AG09309 (cell line): ENCODE measurements around the gene GOLGA3.
A peak's percentile ranks its signal among the peaks of the same experiment; 100 is the strongest.
"Not testable (repeated sequence)": the region's sequence is repeated elsewhere in the genome, so short reads cannot be mapped to it uniquely, and the experiment has no call there.

Experiments
- DNase-seq: peaks from one replicate; pipeline ENCODE4 v3.0.0-alpha.2; 2010; ENCODE audit warnings: low read depth
- H3K4me3 ChIP-seq: 2 replicates; pipeline ENCODE4 v1.5.1; 2011; ENCODE audit warnings: mild to moderate bottlenecking, low read depth, low read length, moderate library complexity; ENCODE audit not compliant: control insufficient read depth
- CTCF ChIP-seq: IDR thresholded peaks from 2 replicates; pipeline ENCODE4 v1.5.1; 2011; ENCODE audit warnings: mild to moderate bottlenecking, low read depth, low read length, inconsistent platforms; ENCODE audit not compliant: insufficient read depth, control insufficient read depth; ENCODE audit errors: missing control alignments

Gene GOLGA3

GRCh38 chr12:132765361-132765760, 63.3 kb downstream of the GOLGA3 start:
- DNase-seq, result no peak
- no peak overlapping the region for H3K4me3 ChIP-seq
- TF ChIP-seq CTCF, result no peak

DNA sequence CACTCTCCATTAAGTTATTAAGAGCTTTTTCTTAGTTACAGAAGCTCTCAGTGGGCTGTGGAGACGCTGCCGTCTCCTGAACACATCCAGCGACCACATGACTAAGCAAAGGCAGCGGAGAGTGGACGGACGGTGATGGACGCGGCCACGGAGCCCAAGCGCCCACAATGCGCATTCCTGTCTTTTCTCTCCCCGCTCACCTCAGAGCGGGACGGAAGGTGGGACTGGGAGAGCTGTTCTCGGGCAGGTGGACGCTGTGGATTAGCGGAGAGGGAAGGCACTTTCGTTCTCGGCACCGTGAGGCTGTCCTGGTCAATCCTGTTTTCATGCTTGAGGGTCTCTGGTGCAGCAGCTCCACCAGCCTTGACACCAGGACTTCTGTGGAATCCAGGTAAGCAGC, 64.4 kb downstream of the GOLGA3 start:
- no peak overlapping the region for H3K4me3 ChIP-seq
- no peak for DNase-seq
- no peak for TF ChIP-seq CTCF

DNA sequence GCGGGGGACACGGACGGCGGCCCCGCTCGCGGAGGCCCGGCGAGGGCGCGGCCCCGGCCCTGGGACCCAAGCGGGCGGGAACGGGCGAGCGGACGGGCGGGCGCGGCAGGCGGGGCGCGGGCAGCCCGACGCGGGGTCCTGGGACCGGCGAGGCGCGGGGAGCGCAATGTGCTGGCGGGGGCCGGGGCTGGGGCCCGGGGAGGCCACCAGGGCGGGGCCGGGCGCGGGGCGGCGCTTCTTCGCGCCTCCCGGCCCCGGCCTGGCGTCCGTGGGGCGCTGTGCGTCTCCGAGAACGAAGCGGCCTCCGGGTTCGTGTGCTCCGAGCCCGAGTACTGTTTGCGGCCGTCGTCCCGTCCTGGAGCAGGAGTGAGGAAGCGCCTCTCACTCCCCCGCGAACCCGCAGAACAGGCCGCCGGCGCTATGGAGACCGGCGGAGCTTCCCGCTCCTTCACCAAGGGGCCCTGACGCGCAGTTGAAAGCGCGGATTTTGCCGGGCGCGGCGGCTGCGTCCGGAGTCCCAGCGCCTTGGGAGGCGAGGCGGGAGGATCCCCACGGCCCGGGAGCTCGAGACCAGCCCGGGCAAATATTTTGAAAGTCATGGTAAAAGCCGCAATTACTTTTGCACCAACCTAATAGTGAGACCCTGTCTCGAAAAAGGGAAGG, 66.6 kb downstream of the GOLGA3 start:
- peak; percentile 45 for DNase-seq
- TF ChIP-seq CTCF, result no peak
- H3K4me3 ChIP-seq, result peak overlapping the region; percentile 73

DNA sequence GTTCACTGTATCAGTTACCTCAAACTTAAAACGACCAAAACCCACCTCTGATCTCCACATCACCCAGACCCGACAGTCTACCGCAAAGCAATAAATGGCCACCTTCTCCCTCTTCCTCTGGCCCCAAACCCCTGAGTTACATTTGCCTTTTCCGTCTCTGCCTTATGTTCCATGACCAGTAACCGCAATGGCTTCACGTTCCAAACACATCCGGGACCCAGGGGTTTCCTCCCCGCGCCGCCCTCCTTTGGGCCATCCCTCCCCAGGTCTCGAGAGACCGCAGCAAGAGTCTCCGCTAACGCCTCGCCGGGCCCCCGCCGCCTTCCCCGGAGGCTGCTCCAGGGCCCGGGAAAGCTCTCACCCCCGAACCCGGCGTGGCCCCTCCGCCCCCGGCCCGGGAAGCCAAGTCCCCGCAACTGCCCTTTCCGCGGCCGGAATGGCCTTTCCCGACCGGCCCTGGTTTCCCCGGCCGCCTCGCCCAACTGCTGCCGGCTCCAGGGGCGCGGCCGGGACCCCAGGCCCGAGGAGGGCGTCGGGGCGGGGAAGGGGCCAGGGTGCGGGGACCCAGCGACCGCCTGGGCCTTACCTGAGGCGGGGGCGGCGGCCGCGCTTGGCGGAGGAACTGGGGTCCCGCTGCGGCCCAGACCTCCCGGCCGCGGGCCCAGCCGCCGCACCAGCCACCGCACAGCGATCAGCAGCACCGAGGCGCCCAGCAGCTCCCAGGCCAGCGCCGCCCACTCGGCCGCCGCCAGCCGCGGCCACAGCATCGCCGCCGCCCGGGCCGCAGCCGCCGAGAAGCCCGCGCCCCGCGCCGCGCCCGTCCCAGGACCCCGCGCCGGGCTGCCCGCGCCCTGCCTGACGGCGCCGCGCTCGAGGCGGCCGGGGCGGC, 67.4 kb downstream of the GOLGA3 start, which contains the start of gene ANKLE2:
TSS of gene ANKLE2 (minus strand) at position 801 of the 889 bp plus-strand sequence. CDS start at position 767, 34 bp downstream.
- peak; percentile 23 for DNase-seq
- H3K4me3 ChIP-seq, result peak within 1 kb of the TSS; percentile 73
- TF ChIP-seq CTCF, result no peak

- TF ChIP-seq CTCF, result no peak
- no peak overlapping the region for H3K4me3 ChIP-seq
- no peak for DNase-seq
These were observed 69.3 kb downstream of the GOLGA3 start for GRCh38 chr12:132759359-132759758.

- H3K4me3 ChIP-seq, DNase-seq: not testable (repeated sequence)
These were observed 69.8 kb downstream of the GOLGA3 start for GRCh38 chr12:132758825-132759224.

DNA sequence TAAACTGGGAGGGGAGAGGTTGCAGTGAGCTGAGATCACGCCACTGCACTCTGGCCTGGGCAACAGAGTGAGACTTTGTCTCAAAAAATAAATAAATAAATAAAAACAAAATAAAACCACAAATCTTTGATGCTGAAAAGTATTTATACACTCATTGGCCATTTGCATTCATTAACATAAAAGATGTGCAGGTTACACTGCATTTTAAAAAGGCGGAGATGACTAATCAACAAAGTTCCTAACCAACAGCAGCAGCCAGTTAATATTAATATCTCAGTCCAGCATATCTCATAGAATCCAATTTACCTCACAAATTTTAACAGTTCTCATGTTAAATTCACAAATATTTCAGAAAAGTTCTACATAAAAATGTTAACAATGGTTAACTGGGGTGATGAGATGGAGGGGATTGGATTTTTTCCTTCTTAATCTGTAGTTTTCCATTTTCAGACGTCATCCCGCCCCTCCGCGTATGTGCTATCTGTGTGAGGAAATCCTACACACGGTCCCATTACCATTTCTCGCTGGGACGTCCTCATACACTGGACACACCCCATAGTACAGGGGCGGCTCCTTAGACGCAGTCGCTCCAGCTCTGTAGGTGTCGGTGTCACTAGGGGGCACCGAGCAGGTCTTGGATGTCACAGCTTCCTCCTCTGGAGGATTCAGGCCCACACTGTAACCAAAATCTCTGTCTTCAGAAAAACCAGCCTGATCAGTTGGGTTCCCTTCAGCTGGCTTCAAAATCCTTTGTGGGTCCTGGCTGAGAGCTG, 74.3 kb downstream of the GOLGA3 start:
- TF ChIP-seq CTCF, result no peak
- H3K4me3 ChIP-seq, result no peak overlapping the region
- no peak for DNase-seq

GRCh38 chr12:132753670-132754069, 75.0 kb downstream of the GOLGA3 start:
- DNase-seq, H3K4me3 ChIP-seq: not testable (repeated sequence)
